K562 (cell line): Measurements from ENCODE around the gene DCAF5. TPM values are rescaled to one million over a fixed set of nuclear protein-coding genes. Genes with fewer than 3 reads are reported as not detected.

Experiments used
- ATAC-seq: fragments of 200-7000 bp; cut with Tn5 transposase; 3 replicates; pipeline ENCODE4 v1.9.1; 2020; ENCODE audit warnings: moderate library complexity
- BruUV-seq: library from RNA; stranded (reverse); fragments of 400-500 nt; replicated peaks from 2 replicates; lab custom pipeline; 2021; lab: Mats Ljungman, UMichigan
- CTCF ChIA-PET: fragments of 300-600 bp; formaldehyde crosslinking; extraction: SDS; loops from one replicate; lab custom pipeline; 2021; ENCODE audit warnings: low intra/inter-chr PET ratio; lab: Yijun Ruan, JAX
- POLR2A ChIA-PET: fragments of 300-600, 350-650 bp; sonication (Branson Sonifier 250); formaldehyde crosslinking; extraction: SDS; loops from one replicate; lab custom pipeline; 2021; ENCODE audit warnings: antibody characterized with exemption, inconsistent platforms; lab: Yijun Ruan, JAX
- DNase-seq, 4 experiments: peaks; one replicate each; pipeline versions ENCODE4 v3.0.0 to v3.0.0-alpha.2; 2011 to 2018; ENCODE audit warnings: low spot score in 3 of 4, mixed read lengths in 3 of 4; ENCODE audit errors: extremely low read depth in 1 of 4
- FAIRE-seq: peaks from 2 replicates; lab custom pipeline; 2011; peaks lifted over from hg19 to GRCh38; lab: Jason Lieb, UNC
- H2AFZ ChIP-seq: 2 replicates; pipeline ENCODE4 v1.6.0; 2011; ENCODE audit warnings: low read depth, low read length, control low read depth, inconsistent platforms
- H3K27ac ChIP-seq: fragments of 200-600 bp; 3 replicates; pipeline ENCODE4 v1.8.0; 2011; ENCODE audit warnings: low read depth, mild to moderate bottlenecking, control low read depth, inconsistent platforms, low read length, moderate library complexity, mixed read lengths; ENCODE audit errors: extremely low read depth
- H3K27me3 ChIP-seq, 2 experiments: fragments of 300-600 bp in 1 of 2; 2 replicates in 1 of 2; 3 replicates in 1 of 2; pipeline versions ENCODE4 v1.6.0 to v1.8.0; 2011; ENCODE audit warnings: inconsistent platforms in 2 of 2, low read length in 2 of 2, mild to moderate bottlenecking in 1 of 2, mixed read lengths in 1 of 2, moderate library complexity in 1 of 2; ENCODE audit not compliant: control insufficient read depth in 2 of 2, insufficient read depth in 2 of 2
- H3K36me3 ChIP-seq: fragments of 300-600 bp; 3 replicates; pipeline ENCODE4 v1.8.0; 2011; ENCODE audit warnings: mild to moderate bottlenecking, low read length, inconsistent platforms; ENCODE audit not compliant: control insufficient read depth, insufficient read depth
- H3K4me1 ChIP-seq, 2 experiments: fragments of 200-600 bp in 1 of 2; replicated peaks in 1 of 2; 2 replicates in 1 of 2; 3 replicates in 1 of 2; pipeline versions ENCODE4 v1.5.1 to v1.8.0; 2011; ENCODE audit warnings: inconsistent platforms in 2 of 2, low read length in 2 of 2, mild to moderate bottlenecking in 1 of 2, mixed read lengths in 1 of 2, moderate library complexity in 1 of 2; ENCODE audit not compliant: control insufficient read depth in 2 of 2, insufficient read depth in 2 of 2
- H3K4me2 ChIP-seq: 2 replicates; pipeline ENCODE4 v1.6.1; 2011; ENCODE audit warnings: low read length, control low read depth, inconsistent platforms, mixed read lengths; ENCODE audit not compliant: insufficient read depth
- H3K4me3 ChIP-seq: fragments of 200-600 bp; sonication (generic), shearing (Covaris generic); 2 replicates; pipeline ENCODE4 v1.5.1; 2016; ENCODE audit warnings: control low read depth, inconsistent platforms
- H3K79me2 ChIP-seq: fragments of 200-600 bp; 3 replicates; pipeline ENCODE4 v1.8.0; 2011; ENCODE audit warnings: low read length, inconsistent platforms; ENCODE audit not compliant: control insufficient read depth, insufficient read depth
- H3K9ac ChIP-seq, 2 experiments: 2 replicates each; pipeline versions ENCODE4 v1.6.0 to v1.6.1; 2011; ENCODE audit warnings: low read depth in 2 of 2, low read length in 2 of 2, control low read depth in 1 of 2, inconsistent platforms in 1 of 2, mild to moderate bottlenecking in 1 of 2, mixed read lengths in 1 of 2; ENCODE audit not compliant: insufficient read depth in 1 of 2
- H3K9me1 ChIP-seq: one replicate; pipeline ENCODE4 v1.6.0; 2011; ENCODE audit warnings: inconsistent platforms, mild to moderate bottlenecking, low read length, moderate library complexity; ENCODE audit not compliant: control insufficient read depth, insufficient read depth
- H3K9me3 ChIP-seq: replicated peaks from 2 replicates; pipeline ENCODE4 v1.5.1; 2011; ENCODE audit warnings: low read depth, low read length, inconsistent platforms; ENCODE audit not compliant: control insufficient read depth, insufficient read depth
- H4K20me1 ChIP-seq: replicated peaks from 2 replicates; pipeline ENCODE4 v1.6.1; 2011; ENCODE audit warnings: low read length, inconsistent platforms, mixed read lengths; ENCODE audit not compliant: control insufficient read depth, insufficient read depth
- ARHGAP35 ChIP-seq: fragments of 450-650 bp; IDR thresholded peaks from 2 replicates; pipeline ENCODE4 v1.6.1; 2018; ENCODE audit not compliant: partially characterized antibody
- FOXP1 ChIP-seq: sonication (generic); formaldehyde crosslinking; IDR thresholded peaks from 2 replicates; pipeline ENCODE4 v1.8.0; 2022; ENCODE audit warnings: mild to moderate bottlenecking, missing genetic modification reagents
- MYBL2 ChIP-seq, 2 experiments: fragments of 450-650 bp in 1 of 2; sonication (generic) in 1 of 2; formaldehyde crosslinking in 1 of 2; IDR thresholded peaks; 2 replicates each; pipeline versions ENCODE4 v1.6.1 to v1.8.1; 2017 to 2022; ENCODE audit warnings: borderline replicate concordance in 1 of 2, inconsistent platforms in 1 of 2, low read depth in 1 of 2, mild to moderate bottlenecking in 1 of 2, missing genetic modification reagents in 1 of 2, moderate library complexity in 1 of 2
- POLR3A ChIP-seq: IDR thresholded peaks from 2 replicates; pipeline ENCODE4 v1.6.1; 2011; ENCODE audit warnings: borderline replicate concordance, mild to moderate bottlenecking, moderate library complexity; ENCODE audit not compliant: insufficient read length, insufficient read depth; ENCODE audit errors: extremely low read depth
- THRAP3 ChIP-seq: fragments of 450-650 bp; IDR thresholded peaks from 2 replicates; pipeline ENCODE4 v1.6.1; 2016; ENCODE audit warnings: mild to moderate bottlenecking, inconsistent platforms, borderline replicate concordance
- TRIM28 ChIP-seq: fragments of 450-650 bp; IDR thresholded peaks from 2 replicates; pipeline ENCODE4 v1.6.1; 2017
- ZBED1 ChIP-seq: IDR thresholded peaks from 2 replicates; pipeline ENCODE4 v1.6.1; 2014
- ZKSCAN3 ChIP-seq: fragments of 250-450 bp; sonication (Bioruptor Pico); IDR thresholded peaks from 2 replicates; pipeline ENCODE4 v1.4.0; 2020
- ZNF551 ChIP-seq: fragments of 250-450 bp; sonication (Bioruptor Pico); IDR thresholded peaks from 2 replicates; pipeline ENCODE4 v1.5.0; 2021; ENCODE audit warnings: mild to moderate bottlenecking, moderate library complexity
- WGBS: fragments of 100-300 bp; shearing (Covaris generic); methylation state at CpG from one replicate; pipeline ENCODE4 v1.1.6; 2016; ENCODE audit warnings: low coverage, mixed read lengths; ENCODE audit not compliant: insufficient coverage; ENCODE audit errors: missing lambda C conversion rate; 5-methylcytosine and 5-hydroxymethylcytosine counted together
- in situ Hi-C: fragments of 300-500 bp; cut with MboI; formaldehyde crosslinking; loops from 4 replicates; pipeline ENCODE4 v1.15.0; 2018; ENCODE audit warnings: inconsistent platforms, mixed read lengths
- intact Hi-C: fragments of 100-400 bp; cut with micrococcal nuclease; formaldehyde crosslinking; loops from 2 replicates; pipeline ENCODE4 v1.14.2; 2022
- polyA plus RNA-seq, 8 experiments: library from polyadenylated mRNA; depleted of rRNA in 4 of 8; stranded (reverse) in 5 of 8; unstranded in 3 of 8; fragments of >200 nt; fragmentation: Nextera tagmentation in 2 of 8; fragmentation: Illumina TruSeq in 1 of 8; extraction: Ambion mirVana in 2 of 8; extraction: Trizol in 1 of 8; gene quantifications; 2 replicates each; pipeline versions ENCODE4 v1.2.1 to v1.2.3, GENCODE V29; 2011 to 2014; ENCODE audit warnings: inconsistent platforms in 1 of 8, missing spikeins in 1 of 8
- total RNA-seq, 7 experiments: library from RNA; depleted of rRNA in 6 of 7; stranded (reverse); fragments of >200 nt in 6 of 7; fragmentation: Illumina TruSeq in 2 of 7; extraction: Trizol in 2 of 7; gene quantifications; 2 replicates each; pipeline versions ENCODE4 v1.2.1 to v1.2.3, GENCODE V29; 2011 to 2021; ENCODE audit warnings: low replicate concordance in 1 of 7
- TF ChIP-seq, protein P1 (sequence below), 3 experiments: fragments of 200-800 bp in 1 of 3; fragments of 250-450 bp in 1 of 3; fragments of 450-650 bp in 1 of 3; sonication (Bioruptor Pico) in 1 of 3; sonication (Bioruptor generic) in 1 of 3; formaldehyde crosslinking in 1 of 3; IDR thresholded peaks; 2 replicates each; pipeline versions ENCODE4 v1.6.1 to v1.8.0; 2016 to 2022; ENCODE audit warnings: mild to moderate bottlenecking in 2 of 3, missing genetic modification characterization in 2 of 3, missing compliant biosample characterization in 1 of 3, moderate library complexity in 1 of 3
- TF ChIP-seq, protein P2 (sequence below): fragments of 250-450 bp; sonication (Bioruptor Pico); IDR thresholded peaks from 2 replicates; pipeline ENCODE4 v1.8.0; 2022; ENCODE audit warnings: moderate library complexity, mild to moderate bottlenecking, inconsistent platforms

Gene DCAF5
- total and polyA plus RNA-seq, 9 of the 15 experiments (the other 6 are each of a cell fraction or from before 2014, with no cell fraction given): 5.6 to 24.1 (median 12.7) TPM

DNA sequence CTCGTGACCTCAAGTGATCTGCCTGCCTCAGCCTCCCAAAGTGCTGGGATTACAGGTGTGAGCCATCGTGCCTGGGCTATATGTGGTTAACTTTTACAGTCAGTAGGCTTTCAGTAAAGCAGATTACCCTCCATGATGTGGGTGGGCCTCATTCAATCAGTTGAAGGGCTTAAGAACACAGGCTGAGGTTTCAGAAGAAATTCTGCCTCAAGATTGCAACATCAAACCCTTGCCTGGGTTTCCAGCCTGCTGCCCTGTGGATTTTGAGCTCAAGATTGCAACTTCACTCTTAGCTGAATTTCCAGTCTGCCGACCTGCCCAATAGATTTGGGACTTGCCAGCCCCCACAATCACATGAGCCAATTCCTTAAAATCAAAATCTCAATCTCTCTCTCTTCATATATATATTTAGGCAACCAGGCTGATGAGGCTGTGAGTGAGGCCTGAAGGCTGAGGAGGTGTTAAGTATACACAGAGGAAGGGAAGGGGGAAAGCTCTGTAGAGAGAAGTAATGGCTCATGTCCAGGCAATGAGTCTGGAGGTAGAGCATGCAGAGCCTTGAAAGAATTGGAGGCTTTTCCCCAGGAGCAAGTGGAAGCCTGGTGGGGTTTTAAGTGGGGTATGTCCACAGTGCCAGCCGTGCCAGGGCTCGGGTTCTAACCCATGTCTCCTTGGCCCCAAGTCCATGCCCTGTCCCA lies 140.5 kb downstream of the DCAF5 start (continued):
- TF ChIP-seq, protein P1, sequence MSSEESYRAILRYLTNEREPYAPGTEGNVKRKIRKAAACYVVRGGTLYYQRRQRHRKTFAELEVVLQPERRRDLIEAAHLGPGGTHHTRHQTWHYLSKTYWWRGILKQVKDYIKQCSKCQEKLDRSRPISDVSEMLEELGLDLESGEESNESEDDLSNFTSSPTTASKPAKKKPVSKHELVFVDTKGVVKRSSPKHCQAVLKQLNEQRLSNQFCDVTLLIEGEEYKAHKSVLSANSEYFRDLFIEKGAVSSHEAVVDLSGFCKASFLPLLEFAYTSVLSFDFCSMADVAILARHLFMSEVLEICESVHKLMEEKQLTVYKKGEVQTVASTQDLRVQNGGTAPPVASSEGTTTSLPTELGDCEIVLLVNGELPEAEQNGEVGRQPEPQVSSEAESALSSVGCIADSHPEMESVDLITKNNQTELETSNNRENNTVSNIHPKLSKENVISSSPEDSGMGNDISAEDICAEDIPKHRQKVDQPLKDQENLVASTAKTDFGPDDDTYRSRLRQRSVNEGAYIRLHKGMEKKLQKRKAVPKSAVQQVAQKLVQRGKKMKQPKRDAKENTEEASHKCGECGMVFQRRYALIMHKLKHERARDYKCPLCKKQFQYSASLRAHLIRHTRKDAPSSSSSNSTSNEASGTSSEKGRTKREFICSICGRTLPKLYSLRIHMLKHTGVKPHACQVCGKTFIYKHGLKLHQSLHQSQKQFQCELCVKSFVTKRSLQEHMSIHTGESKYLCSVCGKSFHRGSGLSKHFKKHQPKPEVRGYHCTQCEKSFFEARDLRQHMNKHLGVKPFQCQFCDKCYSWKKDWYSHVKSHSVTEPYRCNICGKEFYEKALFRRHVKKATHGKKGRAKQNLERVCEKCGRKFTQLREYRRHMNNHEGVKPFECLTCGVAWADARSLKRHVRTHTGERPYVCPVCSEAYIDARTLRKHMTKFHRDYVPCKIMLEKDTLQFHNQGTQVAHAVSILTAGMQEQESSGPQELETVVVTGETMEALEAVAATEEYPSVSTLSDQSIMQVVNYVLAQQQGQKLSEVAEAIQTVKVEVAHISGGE (CRISPR knock-in tag; IDR thresholded peaks at IDR 0.05): no peak
- TF ChIP-seq FOXP1 (CRISPR knock-in tag) (no peak), ZKSCAN3 (CRISPR knock-in tag) (no peak)

DNA sequence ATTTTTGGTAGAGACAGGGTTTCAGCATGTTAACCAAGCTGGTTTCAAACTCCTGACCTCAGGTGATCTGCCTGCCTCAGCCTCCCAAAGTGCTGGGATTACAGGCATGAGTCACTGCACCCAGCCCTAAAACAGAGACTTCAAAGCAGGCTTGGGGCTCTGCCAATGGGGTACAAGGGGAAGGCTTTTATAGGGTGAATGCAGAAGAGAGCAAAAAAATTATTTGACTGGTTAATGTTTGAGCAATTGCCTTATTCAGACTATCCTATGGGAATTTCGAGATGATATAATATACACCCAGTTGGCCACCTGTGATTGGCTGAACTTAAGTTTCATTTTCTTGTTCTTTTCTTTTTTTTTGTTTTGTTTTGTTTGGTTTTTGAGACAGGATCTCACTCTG lies 142.3 kb downstream of the DCAF5 start:
- no peak for ATAC-seq
- 0% methylated on average over 1 of the region's 1 CpG for WGBS
- POLR2A ChIA-PET: no interaction called here

More for the DNA sequence above, 142.3 kb downstream of the DCAF5 start:
- FAIRE-seq: no peak
- BruUV-seq: no TSS peak
- H3K9me1 ChIP-seq: no peaks in the 10 kb centered on the region
- no peak for DNase-seq
- intact Hi-C loops: no loop called here
- H3K27ac ChIP-seq: no peak overlapping the region
- no peaks in the 10 kb centered on the region for H3K9me3 ChIP-seq
- TF ChIP-seq ZBED1 (no peak), TRIM28 (no peak), ARHGAP35 (no peak), MYBL2 (IDR thresholded peaks at IDR 0.05; ENCODE audit: low read depth) (no peak), MYBL2 (CRISPR knock-in tag; IDR thresholded peaks at IDR 0.05; ENCODE audit: borderline replicate concordance) (no peak), POLR3A (no peak), ZNF551 (CRISPR knock-in tag) (no peak), THRAP3 (no peak)
- TF ChIP-seq, protein P2, sequence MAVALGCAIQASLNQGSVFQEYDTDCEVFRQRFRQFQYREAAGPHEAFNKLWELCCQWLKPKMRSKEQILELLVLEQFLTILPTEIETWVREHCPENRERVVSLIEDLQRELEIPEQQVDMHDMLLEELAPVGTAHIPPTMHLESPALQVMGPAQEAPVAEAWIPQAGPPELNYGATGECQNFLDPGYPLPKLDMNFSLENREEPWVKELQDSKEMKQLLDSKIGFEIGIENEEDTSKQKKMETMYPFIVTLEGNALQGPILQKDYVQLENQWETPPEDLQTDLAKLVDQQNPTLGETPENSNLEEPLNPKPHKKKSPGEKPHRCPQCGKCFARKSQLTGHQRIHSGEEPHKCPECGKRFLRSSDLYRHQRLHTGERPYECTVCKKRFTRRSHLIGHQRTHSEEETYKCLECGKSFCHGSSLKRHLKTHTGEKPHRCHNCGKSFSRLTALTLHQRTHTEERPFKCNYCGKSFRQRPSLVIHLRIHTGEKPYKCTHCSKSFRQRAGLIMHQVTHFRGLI (CRISPR knock-in tag): no peak
- in situ Hi-C loops: no loop called here
- H3K9ac ChIP-seq: no peak overlapping the region
- no peak overlapping the region for H3K4me3 ChIP-seq
- H3K27me3 ChIP-seq: no peaks in the 10 kb centered on the region
- CTCF ChIA-PET: no interaction called here
- no peak overlapping the region for H2AFZ ChIP-seq
- no peaks in the 10 kb centered on the region for H3K79me2 ChIP-seq
- H4K20me1 ChIP-seq: no peaks in the 10 kb centered on the region
- H3K4me2 ChIP-seq: no peak overlapping the region
- no peaks in the 10 kb centered on the region for H3K36me3 ChIP-seq
- H3K4me1 ChIP-seq: peaks cover 3 to 4% of the 10 kb centered on the region in 2 experiments; a peak in 2 of 5 replicates
